KOPT-K1 (cell line): ENCODE data around the gene MPZL1.
A peak's percentile ranks its signal among the peaks of the same experiment; 100 is the strongest.

Experiments
- H3K27ac ChIP-seq: fragments of 200-600 bp; sonication (generic); 2 replicates; pipeline ENCODE4 v1.5.1; 2016; ENCODE audit warnings: antibody characterized with exemption, mild to moderate bottlenecking, low read depth, low read length; ENCODE audit not compliant: poor library complexity, severe bottlenecking
- H3K36me3 ChIP-seq: fragments of 200-600 bp; sonication (generic); 2 replicates; pipeline ENCODE4 v1.5.1; 2017; ENCODE audit warnings: antibody characterized with exemption, mild to moderate bottlenecking, low read length, moderate library complexity; ENCODE audit not compliant: insufficient read depth
- H3K9me3 ChIP-seq: fragments of 200-600 bp; sonication (generic); 2 replicates; pipeline ENCODE4 v1.5.1; 2017; ENCODE audit warnings: antibody characterized with exemption, low read length, mild to moderate bottlenecking; ENCODE audit not compliant: insufficient read depth, poor library complexity, severe bottlenecking

The MPZL1 gene

DNA sequence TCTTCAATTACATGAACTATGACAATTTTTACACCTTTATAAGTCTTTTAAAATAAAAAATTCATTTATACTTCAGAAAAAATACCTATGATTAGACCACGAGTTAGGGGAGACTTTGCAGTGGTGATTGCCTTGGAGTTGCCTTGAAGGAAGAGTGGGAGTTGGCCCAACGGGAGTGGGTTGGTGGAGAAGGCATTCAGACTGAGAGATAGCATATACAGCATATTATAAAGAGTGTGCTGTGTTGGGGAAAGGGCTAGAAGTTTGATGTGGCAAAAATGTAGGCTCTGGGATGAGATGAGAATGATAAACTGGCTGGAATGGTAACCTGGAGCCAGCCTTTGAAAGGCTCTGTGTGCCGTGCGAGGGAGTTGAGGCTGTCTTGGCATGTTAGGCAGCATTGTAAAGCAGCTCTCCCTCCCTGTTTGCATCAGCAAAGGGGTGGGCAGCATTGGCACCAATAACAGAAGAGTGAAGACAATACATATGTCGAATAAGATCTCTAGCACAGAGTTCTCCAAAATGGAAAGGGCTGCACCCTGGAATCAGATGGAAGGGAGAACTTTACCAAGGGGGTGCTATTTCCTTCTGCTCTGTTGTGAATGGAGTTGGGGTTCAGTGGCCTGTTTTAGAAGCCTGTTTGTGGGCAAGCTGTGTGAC lies 24.4 kb downstream of the MPZL1 start:
- no peaks in the 10 kb centered on the region for H3K9me3 ChIP-seq
- no peak overlapping the region for H3K27ac ChIP-seq
- no peaks in the 10 kb centered on the region for H3K36me3 ChIP-seq

DNA sequence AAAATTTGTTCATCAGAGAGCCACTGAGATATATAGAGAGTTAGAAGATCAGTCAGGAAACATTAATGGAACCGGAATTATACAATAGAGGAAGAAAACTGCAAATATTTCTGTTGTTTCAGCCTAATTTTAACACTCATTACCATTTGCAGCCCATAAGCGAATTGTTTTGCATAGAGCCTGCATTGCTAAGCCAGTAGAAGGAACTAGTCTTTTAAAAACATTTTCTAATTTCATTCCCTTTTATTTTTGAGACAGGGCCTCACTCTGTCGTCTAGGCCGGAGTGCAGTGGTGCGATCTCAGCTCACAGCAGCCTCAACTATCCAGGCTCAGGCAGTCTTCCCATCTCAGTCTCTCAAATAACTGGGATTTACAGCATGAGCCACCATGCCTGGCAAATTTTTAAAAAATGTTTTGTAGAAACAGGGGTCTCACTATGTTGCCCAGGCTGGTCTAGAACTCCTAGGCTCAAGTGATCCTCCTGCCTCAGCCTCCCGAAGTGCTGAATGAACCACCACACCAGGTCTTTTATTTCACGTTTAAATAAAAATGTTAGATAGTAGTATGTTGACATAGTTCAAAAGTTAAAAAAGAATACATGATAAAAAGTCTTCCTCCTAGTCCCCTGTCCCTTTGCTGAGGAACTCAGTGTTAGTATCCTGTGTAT lies 25.3 kb downstream of the MPZL1 start:
- H3K27ac ChIP-seq, result no peak overlapping the region
- no peaks in the 10 kb centered on the region for H3K36me3 ChIP-seq
- no peaks in the 10 kb centered on the region for H3K9me3 ChIP-seq

DNA sequence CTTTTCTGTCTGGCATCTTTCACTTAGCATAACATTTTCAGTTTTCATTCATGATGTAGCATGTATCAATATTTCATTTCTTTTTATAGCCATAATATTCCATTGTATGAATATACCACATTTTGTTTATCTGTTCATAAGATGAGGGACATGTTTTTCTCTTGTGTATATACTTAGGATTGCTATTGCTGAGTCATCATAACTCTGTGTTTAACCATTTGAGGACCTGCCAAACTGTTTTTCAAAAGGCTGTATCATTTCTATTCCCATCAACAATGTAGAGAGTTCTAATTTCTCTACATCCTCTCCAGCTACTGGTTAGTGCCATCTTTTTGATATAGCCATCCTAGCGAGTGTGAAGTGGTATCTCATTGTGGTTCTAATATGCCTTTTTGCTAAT lies 26.2 kb downstream of the MPZL1 start:
- Histone ChIP-seq H3K36me3 (no peaks in the 10 kb centered on the region), H3K27ac (no peak overlapping the region), H3K9me3 (no peaks in the 10 kb centered on the region)

DNA sequence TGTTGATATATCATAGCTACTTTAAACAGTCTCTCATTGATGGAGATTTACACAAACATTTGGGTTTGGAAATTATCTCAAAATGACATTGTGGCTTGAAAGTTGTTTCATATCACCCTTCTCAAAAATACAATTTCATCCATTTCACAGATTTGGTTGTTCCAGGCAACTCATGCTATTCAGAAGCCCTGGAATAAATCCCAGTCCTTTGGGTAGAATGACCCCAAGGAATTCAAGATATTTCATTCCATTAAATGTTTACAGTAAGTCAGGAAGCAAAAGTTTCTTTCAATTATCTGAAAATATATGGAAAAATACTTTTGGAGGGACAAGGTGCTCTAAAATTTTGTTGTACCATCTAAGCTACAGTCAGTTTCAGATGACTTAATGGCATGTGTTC lies 27.1 kb downstream of the MPZL1 start:
- no peaks in the 10 kb centered on the region for H3K36me3 ChIP-seq
- no peaks in the 10 kb centered on the region for H3K9me3 ChIP-seq
- no peak overlapping the region for H3K27ac ChIP-seq

DNA sequence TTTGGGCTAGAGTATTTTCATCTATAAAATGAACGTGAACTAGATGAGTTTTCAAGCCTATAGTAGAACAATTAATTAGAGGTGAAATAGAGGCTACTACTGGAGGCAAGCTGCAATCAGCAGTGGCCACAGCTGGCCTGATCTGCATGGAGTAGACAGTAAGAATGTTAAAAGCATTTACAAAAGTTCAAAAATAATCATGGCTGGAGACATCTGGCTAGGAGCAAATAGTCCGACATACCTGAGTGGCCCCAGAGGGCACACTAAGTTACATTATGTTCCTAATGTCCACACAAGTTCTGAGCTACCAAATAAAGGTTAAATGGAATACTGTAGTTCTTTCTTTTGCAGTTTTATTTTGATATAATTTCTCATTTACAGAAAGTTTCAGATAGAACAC lies 28.0 kb downstream of the MPZL1 start:
- no peak overlapping the region for H3K27ac ChIP-seq
- no peaks in the 10 kb centered on the region for H3K36me3 ChIP-seq
- H3K9me3 ChIP-seq, result no peaks in the 10 kb centered on the region

DNA sequence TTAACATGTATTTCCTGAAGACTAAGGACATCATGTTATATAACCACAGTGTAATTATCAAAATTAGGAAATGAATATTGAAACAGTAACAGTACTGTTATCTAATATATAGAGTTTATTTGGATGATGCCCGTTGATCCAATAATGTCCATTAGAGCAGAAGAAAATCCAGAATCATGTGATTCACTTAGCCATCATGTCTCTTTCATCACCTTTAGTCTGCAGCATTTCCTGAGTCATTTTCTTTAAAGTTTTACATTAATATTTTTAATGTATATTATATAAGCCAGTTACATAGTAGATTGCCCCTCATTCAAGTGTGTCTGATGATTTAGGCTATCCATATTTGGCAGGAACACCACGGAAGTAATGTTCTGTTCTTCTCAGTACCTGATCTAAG lies 28.9 kb downstream of the MPZL1 start:
- H3K27ac ChIP-seq, result no peak overlapping the region
- no peaks in the 10 kb centered on the region for H3K9me3 ChIP-seq
- no peaks in the 10 kb centered on the region for H3K36me3 ChIP-seq

DNA sequence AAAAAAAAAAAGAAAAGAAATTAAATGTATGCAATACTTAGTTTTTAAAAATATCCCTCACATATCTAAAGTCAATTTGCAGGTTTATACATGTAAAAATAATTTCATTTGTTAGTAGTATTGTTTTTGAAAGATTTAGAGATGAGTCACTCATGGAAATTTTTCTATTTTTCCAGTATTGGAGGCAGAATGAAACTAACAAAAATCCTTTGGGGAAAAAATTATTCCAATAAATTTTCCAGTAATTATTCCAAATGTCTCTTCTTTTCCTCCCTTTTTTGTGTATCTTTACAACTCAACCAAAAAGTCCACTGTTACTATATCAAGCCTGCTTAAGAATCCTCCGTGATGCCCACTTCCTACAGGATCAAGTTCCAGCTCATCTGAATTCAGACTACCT lies 29.9 kb downstream of the MPZL1 start:
- Histone ChIP-seq H3K9me3 (no peaks in the 10 kb centered on the region), H3K27ac (no peak overlapping the region), H3K36me3 (no peaks in the 10 kb centered on the region)

DNA sequence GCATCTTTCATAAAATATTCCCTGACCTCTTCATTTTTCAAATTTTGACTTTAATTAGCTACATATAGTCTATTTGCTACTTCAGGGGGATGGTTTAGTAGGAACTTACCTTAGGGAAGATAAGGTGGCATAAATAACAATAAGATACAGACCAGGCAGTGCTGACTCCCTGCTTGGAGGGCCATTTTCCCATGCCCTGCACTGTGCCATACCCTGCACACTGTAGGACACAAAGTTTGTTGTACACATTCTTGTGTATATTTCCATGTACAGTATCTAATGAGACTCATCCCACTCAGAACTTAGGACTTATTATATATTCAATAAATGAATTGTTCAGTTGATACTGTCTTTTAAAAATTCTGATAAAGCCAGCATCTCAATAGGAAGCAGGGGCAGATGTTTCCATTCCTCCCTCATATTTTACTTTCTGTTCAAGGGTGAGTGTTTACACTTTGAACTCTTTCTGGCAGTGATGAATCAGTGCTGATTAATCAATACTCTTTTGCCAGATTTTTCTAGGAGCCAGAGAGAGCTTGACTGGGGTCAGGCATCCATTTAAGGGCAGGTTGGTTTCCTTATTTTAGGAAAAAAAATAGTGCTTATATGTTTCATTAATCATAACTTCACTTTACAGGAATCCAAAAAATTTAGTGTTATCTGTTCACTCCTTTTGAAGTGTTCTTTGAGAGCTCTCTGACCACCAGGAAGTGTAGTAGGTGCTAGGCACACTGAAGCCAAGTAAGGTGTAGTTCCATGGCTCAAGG lies 30.6 kb downstream of the MPZL1 start:
- Histone ChIP-seq H3K9me3 (no peaks in the 10 kb centered on the region), H3K36me3 (no peaks in the 10 kb centered on the region), H3K27ac (peak overlapping the region; percentile 67)

DNA sequence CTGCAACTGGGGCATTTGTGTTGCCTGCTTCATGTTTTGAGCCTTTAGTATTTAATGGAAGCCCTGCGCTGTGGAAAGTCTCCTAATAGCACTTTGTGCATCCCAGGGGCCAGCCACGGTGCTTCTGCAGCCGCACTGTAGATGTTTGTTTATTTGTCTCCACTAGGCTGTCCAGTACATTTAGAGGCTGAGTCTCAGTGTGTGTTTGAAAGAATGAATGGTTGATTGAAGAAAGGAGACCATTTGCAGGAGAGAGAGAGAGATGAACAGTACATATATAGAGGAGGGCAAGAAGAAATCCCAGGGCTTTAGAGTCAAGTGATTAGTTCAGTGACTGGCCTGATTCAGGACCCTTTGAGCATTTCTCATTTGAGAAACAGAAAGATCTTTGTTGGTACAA lies 33.9 kb downstream of the MPZL1 start:
- no peaks in the 10 kb centered on the region for H3K9me3 ChIP-seq
- H3K36me3 ChIP-seq, result no peaks in the 10 kb centered on the region
- no peak overlapping the region for H3K27ac ChIP-seq

DNA sequence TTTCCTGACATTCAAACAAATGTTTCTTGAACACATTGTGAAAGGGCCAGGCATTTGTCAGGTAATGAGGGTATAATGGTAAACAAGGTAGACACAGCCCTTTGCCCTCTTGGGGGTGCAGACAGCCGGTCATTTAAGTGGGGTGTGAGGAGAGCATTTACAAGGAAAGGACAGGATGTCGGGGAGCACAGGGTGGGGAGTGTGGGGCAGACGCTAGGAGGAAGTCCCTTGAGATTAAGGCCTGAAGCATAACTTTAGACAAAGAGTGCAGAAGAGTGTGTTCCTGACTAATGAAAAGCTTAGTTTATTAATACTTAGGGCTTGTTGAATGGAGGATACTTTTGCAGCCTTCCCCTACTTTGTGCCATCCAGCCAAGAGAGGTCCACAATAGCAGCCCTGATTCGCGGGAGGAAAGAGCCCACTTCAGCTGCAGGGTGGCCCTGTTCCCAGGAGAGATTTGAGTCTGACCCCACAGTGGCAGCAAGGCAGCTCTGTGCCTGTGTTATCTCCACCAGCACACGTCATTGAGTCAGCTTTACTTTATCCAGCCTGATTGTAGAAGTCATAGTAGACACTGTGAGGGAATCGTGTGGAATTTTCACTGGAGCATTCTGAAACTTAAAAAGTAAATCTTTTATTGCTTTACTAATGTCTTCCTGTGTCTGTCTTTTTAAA lies 35.1 kb downstream of the MPZL1 start:
- no peaks in the 10 kb centered on the region for H3K9me3 ChIP-seq
- H3K27ac ChIP-seq, result peak overlapping the region; percentile 34
- H3K36me3 ChIP-seq, result no peaks in the 10 kb centered on the region

DNA sequence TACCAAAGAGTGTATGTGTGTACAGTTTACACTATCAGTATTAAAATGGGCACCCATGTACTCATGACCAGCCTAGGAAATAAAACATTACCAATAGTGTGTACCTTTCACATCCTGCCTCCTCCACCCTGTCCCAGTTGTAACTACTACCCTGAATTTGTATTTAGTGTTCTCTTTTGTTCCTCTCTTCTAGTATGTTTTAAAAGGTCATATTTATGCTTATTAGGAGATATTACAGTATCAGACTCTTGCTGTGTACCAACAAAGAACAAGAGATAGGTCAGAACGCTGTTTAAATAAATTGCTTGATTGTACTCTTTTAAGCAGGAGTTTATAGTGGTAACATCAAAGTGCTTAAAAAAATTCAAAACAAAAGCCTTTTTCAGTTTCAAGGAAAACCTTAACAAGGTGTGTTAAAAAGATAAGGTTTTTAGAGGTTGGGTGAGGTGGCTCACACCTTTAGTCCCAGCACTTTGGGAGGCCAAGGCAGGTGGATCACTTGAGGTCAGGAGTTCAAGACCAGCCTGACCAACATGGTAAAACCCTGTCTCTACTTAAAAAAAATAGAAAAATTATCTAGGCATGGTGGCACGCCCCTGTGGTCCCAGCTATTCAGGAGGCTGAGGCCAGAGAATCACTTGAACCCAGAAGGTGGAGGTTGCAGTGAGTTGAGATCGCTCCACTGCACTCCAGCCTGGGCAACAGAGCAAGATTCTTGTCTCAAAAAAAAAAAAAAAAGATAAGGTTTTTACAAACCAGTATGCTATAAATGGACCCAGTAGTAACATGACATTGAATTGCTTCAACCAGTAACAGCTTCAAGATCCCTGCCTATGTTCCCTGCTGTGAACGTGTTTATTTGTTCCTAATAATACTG lies 35.9 kb downstream of the MPZL1 start:
- Histone ChIP-seq H3K36me3 (no peaks in the 10 kb centered on the region), H3K9me3 (no peaks in the 10 kb centered on the region), H3K27ac (peak overlapping the region; percentile 34)

DNA sequence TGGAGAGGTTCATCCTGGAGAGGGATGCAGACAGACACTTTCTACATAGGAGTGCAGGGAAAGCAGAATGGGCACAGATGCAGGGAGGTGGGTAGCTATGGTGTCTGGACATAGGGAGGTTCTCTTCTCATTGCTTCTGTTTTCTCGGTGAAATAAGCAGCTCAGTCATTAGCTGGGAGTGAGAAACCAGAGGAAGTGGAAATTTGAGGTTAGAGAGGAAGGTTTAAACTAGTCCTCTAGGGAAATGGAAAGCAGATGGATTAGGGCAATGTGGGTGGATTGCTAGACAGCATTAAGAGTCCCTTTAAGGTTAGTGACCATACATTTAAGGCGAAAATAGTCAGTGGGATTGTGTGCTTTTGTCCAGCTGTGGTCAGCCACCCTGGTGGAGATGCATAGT lies 39.6 kb downstream of the MPZL1 start:
- H3K27ac ChIP-seq, result peak overlapping the region; percentile 95
- peaks cover 9% of the 10 kb centered on the region for H3K36me3 ChIP-seq
- no peaks in the 10 kb centered on the region for H3K9me3 ChIP-seq

DNA sequence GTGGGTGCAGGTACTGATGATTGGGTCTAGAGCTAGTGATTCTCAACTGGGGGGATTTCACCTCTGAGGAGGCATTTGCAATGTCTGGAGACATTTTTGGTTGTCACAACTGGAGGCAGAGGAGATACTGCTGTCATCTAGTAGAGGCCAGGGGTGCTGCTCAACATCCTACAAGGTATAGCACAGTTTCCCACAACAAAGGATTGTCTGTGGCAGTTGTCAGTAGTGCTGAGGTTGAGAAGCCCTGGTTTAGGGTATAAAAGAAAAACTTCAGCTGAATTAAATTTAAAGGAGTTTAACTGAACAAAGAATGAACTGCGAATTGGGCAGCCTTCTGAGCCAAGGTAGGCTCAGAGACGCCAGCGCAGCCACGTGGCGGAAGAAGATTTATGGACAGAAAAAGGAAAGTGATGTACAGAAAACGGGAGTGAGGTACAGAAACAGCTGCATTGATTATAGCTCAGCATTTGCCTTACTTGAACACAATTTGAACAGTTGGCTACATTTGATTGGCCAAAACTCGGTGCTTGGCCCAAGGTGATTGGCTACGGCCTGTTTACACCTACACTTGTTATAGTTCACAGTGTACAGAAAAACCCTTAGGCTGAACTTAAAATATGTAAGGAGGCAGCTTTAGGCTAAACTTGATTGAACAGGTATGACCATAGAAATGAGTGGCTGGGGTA lies 40.4 kb downstream of the MPZL1 start:
- Histone ChIP-seq H3K36me3 (peaks cover 17% of the 10 kb centered on the region), H3K9me3 (no peaks in the 10 kb centered on the region), H3K27ac (peak overlapping the region; percentile 95)
